CD4-positive, alpha-beta T cell (primary cell): ENCODE measurements around the gene KCND3. TPM values are rescaled to one million over a fixed set of nuclear protein-coding genes. Genes with fewer than 3 reads are reported as not detected.

ENCODE experiments used
- ATAC-seq: fragments of 200-7000 bp; cut with Tn5 transposase; one replicate; pipeline ENCODE4 v1.10.0; 2022; ENCODE audit warnings: mild to moderate bottlenecking; ENCODE audit not compliant: poor library complexity
- CTCF ChIA-PET: fragments of 350-600 bp; sonication (Branson Sonifier 250); formaldehyde crosslinking; loops from one replicate; lab custom pipeline; 2021; ENCODE audit warnings: antibody characterized with exemption, inconsistent platforms; lab: Charles Lee
- POLR2A ChIA-PET: fragments of 350-600 bp; sonication (Branson Sonifier 250); formaldehyde crosslinking; loops from one replicate; lab custom pipeline; 2021; ENCODE audit warnings: antibody characterized with exemption, inconsistent platforms; lab: Charles Lee
- DNase-seq, 14 experiments: peaks; one replicate each; pipeline ENCODE4 v3.0.0-alpha.2; 2013 to 2020; ENCODE audit warnings: mixed read lengths in 2 of 14
- H3K27ac ChIP-seq, 2 donors: one replicate each; pipeline versions ENCODE4 v1.5.1 to v1.7.0; 2013; ENCODE audit warnings: low read length in 2 of 2, low read depth in 1 of 2, mild to moderate bottlenecking in 1 of 2
- H3K27me3 ChIP-seq, 2 experiments: 1 replicate in 1 of 2; 2 replicates in 1 of 2; pipeline versions ENCODE4 v1.6.1 to v1.7.0; 2013; ENCODE audit warnings: low read length in 2 of 2, control low read depth in 1 of 2, mild to moderate bottlenecking in 1 of 2, moderate library complexity in 1 of 2; ENCODE audit not compliant: insufficient read depth in 2 of 2, control insufficient read depth in 1 of 2
- H3K36me3 ChIP-seq: one replicate; pipeline ENCODE4 v1.6.1; 2013; ENCODE audit warnings: low read length, control low read depth; ENCODE audit not compliant: insufficient read depth
- H3K4me1 ChIP-seq: one replicate; pipeline ENCODE4 v1.6.1; 2013; ENCODE audit warnings: low read length, control low read depth; ENCODE audit not compliant: insufficient read depth
- H3K4me3 ChIP-seq: one replicate; pipeline ENCODE4 v1.5.1; 2013; ENCODE audit warnings: mild to moderate bottlenecking, low read length, moderate library complexity
- H3K9me3 ChIP-seq, 2 experiments: 1 replicate in 1 of 2; 2 replicates in 1 of 2; pipeline versions ENCODE4 v1.6.1 to v1.7.0; 2013; ENCODE audit warnings: low read length in 2 of 2, mild to moderate bottlenecking in 2 of 2, control low read depth in 1 of 2, moderate library complexity in 1 of 2; ENCODE audit not compliant: control insufficient read depth in 1 of 2, insufficient read depth in 1 of 2
- H3K27ac Mint-ChIP-seq: one replicate; pipeline ENCODE4 v1.8.0; 2020; ENCODE audit warnings: mixed read lengths
- H3K27me3 Mint-ChIP-seq: one replicate; pipeline ENCODE4 v1.8.0; 2021; ENCODE audit warnings: mixed read lengths
- H3K36me3 Mint-ChIP-seq: one replicate; pipeline ENCODE4 v1.8.0; 2021; ENCODE audit warnings: low read depth, mixed read lengths
- H3K4me1 Mint-ChIP-seq: one replicate; pipeline ENCODE4 v1.8.0; 2021; ENCODE audit warnings: low read depth, mixed read lengths
- H3K4me3 Mint-ChIP-seq: one replicate; pipeline ENCODE4 v1.8.0; 2020; ENCODE audit warnings: mild to moderate bottlenecking, mixed read lengths
- H3K9me3 Mint-ChIP-seq: one replicate; pipeline ENCODE4 v1.8.0; 2020; ENCODE audit warnings: mixed read lengths
- CTCF ChIP-seq: fragments of 200-600 bp; IDR thresholded peaks from one replicate; pipeline ENCODE4 v1.8.0; 2022; ENCODE audit warnings: antibody characterized with exemption, mild to moderate bottlenecking
- intact Hi-C, 2 experiments: fragments of 100-400 bp; cut with DNase I in 1 of 2; cut with micrococcal nuclease in 1 of 2; formaldehyde crosslinking; loops; one replicate each; pipeline versions ENCODE4 v1.15.1 to v1.9.0; 2023 to 2025; cut with DNase I, micrococcal nuclease
- total RNA-seq, 174 experiments: library from RNA in 2 of 174; stranded (reverse) in 2 of 174; gene quantifications; one replicate each; pipeline ENCODE4 v1.2.3 and lab custom pipeline; 2021 to 2026

The KCND3 gene
- total RNA-seq, 2 experiments from 2014 or later, result 0.05 TPM; not detected in 1

DNA sequence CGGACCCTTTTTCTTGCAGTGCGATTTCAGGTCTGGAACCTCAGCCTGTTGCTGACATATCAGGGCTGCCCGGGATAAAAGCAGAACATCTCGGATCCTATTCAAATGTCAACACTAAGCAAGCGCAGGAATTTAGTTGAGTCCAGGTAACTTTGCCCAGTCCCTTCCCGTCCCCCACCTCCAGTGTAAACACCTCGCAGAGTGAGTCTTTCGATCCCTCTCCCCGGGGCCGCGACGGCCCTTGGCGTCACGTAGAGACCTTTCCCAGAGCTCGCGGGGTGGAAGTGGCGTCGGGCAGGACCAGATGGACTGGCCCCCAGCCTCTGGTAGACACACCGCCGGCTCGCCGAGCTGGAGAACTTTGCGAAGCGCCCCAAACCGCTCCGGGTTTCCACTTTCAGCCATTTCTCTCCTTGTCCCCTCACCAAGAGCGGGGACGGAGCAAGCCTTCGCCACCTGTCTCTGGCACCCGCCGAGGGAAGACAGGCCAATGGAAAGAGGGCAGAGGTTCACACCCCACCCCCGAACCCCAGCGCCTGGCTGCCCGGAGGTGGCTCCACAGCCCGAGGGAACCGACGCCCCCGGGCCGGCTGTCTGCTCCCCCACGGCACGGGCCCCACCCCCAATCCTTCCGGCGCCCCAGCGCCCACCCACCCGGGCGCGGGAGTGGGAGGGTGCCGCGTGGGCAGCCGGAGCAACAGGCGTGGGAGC is 570 bp downstream of the KCND3 start:
- H3K27ac Mint-ChIP-seq, result no peak overlapping the region
- Histone ChIP-seq H3K9me3 (peaks cover 0 to 3% of the 10 kb centered on the region in 2 experiments), H3K4me3 (no peak overlapping the region), H3K27me3 (peaks cover 55 to 62% of the 10 kb centered on the region in 2 experiments), H3K27ac (no peak overlapping the region), H3K4me1 (peaks cover 10% of the 10 kb centered on the region), H3K36me3 (no peaks in the 10 kb centered on the region)
- H3K4me3 Mint-ChIP-seq, result peak overlapping the region; percentile 54
- ChIA-PET POLR2A (no interaction called here), CTCF (no interaction called here)
- intact Hi-C loops, result no loop called here
- TF ChIP-seq CTCF, result no peak
- peaks cover 87% of the 10 kb centered on the region for H3K27me3 Mint-ChIP-seq
- H3K4me1 Mint-ChIP-seq, result peaks cover 9% of the 10 kb centered on the region
- ATAC-seq, result no peak
- no peaks in the 10 kb centered on the region for H3K9me3 Mint-ChIP-seq
- H3K36me3 Mint-ChIP-seq, result no peaks in the 10 kb centered on the region
- no peak for DNase-seq

DNA sequence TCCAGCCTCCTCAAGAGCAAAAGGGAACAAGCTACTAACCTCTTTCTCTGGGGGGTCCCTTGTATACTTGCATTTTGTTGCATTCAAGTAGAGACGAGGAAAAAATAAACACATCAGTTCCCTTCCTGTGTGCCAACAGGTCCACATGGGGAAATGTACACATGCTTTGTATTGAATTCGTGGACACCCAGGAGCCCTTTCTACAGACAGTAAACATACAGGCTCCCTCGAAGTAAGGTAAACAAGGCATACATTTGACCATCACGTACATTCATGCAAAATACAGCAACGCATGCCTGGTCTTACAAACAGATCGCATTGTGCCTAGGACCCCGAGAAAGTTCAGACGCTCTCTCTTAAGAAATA is 1.1 kb downstream of the KCND3 start:
- no peak for TF ChIP-seq CTCF
- Histone ChIP-seq H3K4me1 (peaks cover 10% of the 10 kb centered on the region), H3K9me3 (peaks cover 0 to 3% of the 10 kb centered on the region in 2 experiments), H3K4me3 (no peak overlapping the region), H3K36me3 (no peaks in the 10 kb centered on the region), H3K27ac (no peak overlapping the region), H3K27me3 (peaks cover 59 to 62% of the 10 kb centered on the region in 2 experiments)
- CTCF ChIA-PET, result no interaction called here
- Mint-ChIP-seq H3K9me3 (no peaks in the 10 kb centered on the region), H3K4me1 (peaks cover 9% of the 10 kb centered on the region), H3K27ac (no peak overlapping the region), H3K4me3 (peak overlapping the region; percentile 54), H3K27me3 (peaks cover 87% of the 10 kb centered on the region), H3K36me3 (no peaks in the 10 kb centered on the region)
- ATAC-seq, result no peak
- POLR2A ChIA-PET, result no interaction called here
- DNase-seq, result no peak
- intact Hi-C loops, result no loop called here

- intact Hi-C loops, result no loop called here
- POLR2A ChIA-PET, result no interaction called here
- H3K27ac Mint-ChIP-seq, result no peak overlapping the region
These were observed 2.0 kb downstream of the KCND3 start for GRCh38 chr1:111987502-111987901.

More at GRCh38 chr1:111987502-111987901, 2.0 kb downstream of the KCND3 start:
- Mint-ChIP-seq H3K36me3 (no peaks in the 10 kb centered on the region), H3K4me1 (peaks cover 9% of the 10 kb centered on the region), H3K9me3 (no peaks in the 10 kb centered on the region), H3K4me3 (no peak overlapping the region), H3K27me3 (peaks cover 80% of the 10 kb centered on the region)
- Histone ChIP-seq H3K36me3 (no peaks in the 10 kb centered on the region), H3K4me3 (no peak overlapping the region), H3K4me1 (peaks cover 10% of the 10 kb centered on the region), H3K27ac (no peak overlapping the region), H3K27me3 (peaks cover 58 to 60% of the 10 kb centered on the region in 2 experiments), H3K9me3 (peaks cover 0 to 5% of the 10 kb centered on the region in 2 experiments)
- no peak for TF ChIP-seq CTCF
- no peak for DNase-seq
- ATAC-seq, result no peak
- CTCF ChIA-PET, result no interaction called here
